Measurements from ENCODE around the gene C1QL1.
A peak's percentile ranks its signal among the peaks of the same experiment; 100 is the strongest.

The C1QL1 gene

DNA sequence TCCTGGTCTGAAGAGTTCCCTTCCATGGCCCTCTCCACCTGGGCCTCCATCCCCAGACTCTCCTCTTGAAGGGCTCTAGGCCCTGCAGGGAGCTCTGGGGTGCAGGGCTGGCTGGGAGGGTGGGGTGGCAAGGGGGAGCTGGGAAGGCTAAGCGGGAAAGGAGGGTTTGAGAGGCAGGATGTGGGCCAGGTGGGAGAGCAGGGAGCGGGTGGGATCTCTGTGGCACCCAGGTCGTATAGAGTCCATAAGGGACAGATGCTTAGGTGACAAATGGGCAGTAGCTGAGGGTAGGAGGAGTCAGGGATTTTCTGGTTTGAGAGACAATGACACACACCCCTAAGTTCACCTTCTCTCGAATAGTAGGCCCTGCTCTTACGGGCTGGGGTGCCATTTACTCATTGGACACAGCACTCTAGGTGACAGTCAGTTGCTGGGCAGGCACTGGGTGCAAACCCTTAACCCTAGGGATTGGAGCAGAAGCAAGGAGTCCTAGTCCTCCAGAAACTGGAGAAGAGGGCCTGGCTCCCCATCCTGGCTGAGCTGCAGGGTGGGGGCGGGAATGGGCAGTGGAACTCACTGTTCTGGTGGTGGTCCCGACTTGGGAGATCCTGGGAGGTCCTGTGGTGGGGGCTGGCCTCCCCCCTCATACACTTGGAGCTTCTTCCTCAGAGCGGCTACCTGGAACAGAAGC lies 35.9 kb downstream of the C1QL1 start:
- no peak for DNase-seq (ENCODE audit: low read depth in 2 of 2)

DNA sequence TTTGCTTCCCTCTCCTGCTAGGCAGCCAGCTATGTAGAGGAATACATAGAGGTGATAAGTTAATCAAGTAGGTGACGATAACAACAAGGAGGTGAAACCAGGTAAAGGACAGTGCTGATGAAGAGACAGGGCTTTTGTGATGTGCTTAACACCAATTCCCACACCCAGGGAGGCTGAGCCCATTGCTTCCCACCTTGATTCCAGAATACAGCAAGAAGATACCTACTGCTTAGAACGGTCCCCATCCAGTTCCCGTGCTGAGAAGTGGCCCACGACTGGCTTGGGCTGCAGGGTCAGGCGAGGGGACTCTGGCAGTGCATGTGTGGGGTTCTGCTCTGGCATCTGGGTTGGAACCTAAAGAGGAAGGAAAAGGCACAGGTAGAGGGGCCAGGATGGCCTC lies 36.7 kb downstream of the C1QL1 start:
- no peak for DNase-seq (ENCODE audit: low read depth in 2 of 2)

DNA sequence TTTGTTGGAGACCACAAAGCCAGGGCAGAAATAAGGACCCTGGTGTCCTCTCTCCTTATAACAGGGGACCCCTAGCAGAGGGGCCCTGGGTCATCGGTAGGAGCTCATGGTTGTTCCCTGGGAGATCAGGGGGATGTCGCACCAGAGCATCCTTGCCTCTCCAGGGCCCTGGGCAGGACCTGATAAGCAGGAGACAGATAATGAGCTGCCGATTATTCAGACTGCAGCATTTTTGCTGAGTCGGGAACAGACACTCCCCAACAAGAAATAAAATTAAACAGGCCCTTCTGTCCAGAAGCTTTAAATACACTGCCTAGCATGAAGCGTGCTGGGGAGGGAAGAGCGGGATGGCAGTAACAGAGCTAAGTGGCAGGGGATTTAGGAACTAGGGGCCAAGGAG lies 37.4 kb downstream of the C1QL1 start:
- no peak for DNase-seq (ENCODE audit: low read depth in 2 of 2)

DNA sequence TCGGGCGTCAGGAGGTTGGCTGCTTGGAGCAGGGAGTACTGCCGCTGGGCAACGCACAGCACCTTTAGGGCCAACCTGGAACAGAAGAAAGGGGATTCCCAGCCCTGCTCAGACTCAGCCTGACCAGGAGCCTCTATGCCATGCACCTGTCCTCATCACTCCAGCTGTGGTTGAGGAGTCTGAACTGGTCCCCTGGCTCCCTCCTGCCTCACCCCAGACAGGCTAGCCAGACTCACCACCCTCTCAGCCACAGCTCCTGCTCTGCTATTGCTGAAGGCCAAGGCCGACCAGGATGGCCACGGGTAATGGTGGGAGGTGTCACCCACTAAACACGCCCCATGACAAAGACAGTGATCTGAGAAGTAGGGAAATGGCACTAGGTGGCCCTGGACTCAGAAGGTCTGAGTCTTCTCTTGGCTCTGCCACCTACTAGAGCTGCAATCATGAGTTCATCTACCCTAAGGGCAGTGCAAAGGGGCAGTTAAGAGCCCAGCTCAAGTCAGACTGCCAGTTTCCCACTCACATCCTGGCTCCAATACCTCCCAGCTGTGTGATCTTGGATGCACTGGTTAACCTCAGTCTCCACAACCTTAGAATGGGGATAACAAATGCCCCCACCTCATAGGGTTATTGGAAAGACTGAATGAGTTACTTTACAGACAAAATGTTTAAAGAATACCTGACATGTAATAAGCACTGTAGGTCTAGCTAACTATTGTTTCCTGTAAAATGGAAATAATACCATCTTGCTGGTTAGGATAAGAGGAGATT lies 39.0 kb downstream of the C1QL1 start:
- DNase-seq (ENCODE audit: low read depth in 2 of 2): no peak

GRCh38 chr17:44928136-44928535 lies 40.0 kb downstream of the C1QL1 start:
- no peak for DNase-seq (ENCODE audit: low read depth in 2 of 2)

DNA sequence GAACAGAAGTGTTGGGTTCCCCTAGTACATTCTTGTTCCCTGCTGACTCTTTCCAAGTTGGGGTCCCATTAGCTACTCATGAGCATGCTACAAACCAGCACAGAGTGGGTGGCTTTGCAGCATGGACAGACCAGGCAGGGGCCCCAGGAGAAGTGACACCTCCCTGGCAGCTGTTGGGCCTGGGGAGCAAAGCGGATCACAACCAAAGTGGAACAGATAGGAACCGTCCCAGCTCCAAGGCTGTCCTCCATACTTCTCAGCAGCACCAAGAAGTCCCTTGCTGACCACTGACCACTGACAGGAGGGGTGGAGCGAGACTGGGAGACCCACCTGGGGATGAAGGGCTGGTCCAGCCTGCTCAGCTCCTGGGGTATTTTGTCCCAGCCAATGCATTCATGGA lies 40.4 kb downstream of the C1QL1 start:
- DNase-seq (ENCODE audit: low read depth in 2 of 2): no peak

DNA sequence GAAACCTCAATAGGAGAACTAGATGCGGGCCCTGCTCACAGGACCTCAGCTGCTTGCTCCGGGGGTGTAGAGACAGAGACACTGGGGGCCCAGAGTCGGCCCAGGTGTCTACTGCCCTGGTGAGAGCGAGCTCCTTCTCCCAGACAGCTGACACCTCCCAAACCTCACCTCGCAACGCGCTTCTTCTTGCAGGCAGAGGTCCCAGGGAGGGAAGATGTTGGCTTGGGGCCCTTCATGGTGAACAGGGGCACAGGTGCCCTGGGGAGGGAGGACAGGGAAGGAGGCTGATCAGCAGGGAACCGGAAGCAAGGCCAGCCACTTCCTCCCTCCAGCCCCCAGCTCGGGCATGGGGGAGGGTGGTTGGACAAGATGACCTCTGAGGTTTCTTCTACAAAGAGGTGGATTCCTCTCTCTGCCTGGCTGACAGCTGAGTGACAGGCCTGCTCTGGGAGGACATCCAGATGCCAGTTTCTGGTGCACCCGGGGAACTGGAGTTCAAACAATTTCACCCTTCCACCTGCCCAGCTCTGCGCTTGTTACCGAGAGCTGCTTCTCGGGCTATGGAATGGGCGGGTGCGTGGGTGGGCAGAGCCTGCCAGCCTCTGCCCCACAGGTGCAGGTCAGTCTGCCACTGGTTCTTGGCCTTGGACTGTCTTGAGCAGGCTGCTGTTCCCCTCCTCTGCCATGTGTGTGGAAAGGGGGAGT lies 41.1 kb downstream of the C1QL1 start:
- no peak for DNase-seq (ENCODE audit: low read depth in 2 of 2)

- no peak for DNase-seq (ENCODE audit: low read depth in 2 of 2)
Measured at GRCh38 chr17:44925731-44926697, 42.1 kb downstream of the C1QL1 start.

GRCh38 chr17:44924107-44924544 lies 44.0 kb downstream of the C1QL1 start:
- DNase-seq (ENCODE audit: low read depth in 2 of 2): no peak

DNA sequence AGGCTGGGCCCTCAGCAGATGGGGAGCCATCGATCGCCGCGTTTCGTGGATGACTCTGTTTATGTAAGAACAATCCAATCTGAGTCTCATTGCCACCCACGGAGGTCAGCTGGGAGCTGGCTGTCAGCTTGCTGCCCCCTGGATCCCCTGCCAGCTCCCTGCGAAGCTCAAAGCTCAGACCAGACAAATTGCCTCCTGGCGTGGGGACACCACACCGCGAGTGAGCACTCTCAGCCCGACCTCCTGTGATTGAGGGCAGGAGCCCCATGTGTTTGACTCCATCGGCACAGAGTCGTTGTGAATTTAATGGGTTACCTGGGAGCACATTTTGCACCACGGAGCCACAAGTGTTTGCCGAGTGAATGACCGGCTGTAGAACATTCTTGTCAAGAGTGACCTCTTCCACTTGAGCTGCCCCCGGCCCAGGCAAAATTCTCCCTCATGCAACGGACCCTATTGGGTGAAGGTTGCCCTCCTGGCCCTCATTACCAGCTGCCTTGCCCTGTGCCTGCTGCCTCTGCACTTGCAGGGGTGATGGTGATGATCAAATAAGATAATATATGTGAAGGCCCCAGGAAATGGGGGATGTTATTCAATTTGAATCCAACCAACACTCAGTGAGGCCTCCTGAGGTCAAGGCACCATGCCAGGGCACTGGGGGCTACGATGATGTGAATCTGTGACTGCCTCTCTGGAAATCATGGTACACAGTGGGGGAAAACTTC lies 45.2 kb downstream of the C1QL1 start:
- no peak for DNase-seq (ENCODE audit: low read depth in 2 of 2)

DNA sequence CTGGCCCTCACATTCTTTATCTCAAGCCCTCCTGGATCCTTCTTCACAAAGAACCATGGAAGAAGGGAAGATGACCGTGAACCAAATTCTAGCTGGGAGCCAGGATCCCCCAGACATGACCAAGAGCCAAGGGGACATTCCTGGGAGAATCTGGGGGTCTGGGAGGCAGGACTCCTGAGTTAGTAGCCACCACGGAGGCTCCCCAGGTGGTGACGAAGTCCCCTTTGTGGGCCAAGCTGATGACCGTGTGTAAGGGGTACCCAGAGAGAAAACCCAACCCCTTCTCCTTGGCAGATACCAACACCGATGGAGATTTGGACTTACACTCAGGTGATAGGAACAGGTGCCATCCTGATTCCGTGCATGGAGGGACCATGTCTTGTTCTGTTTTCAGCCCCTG lies 46.0 kb downstream of the C1QL1 start:
- DNase-seq (ENCODE audit: low read depth in 2 of 2): no peak

- DNase-seq (ENCODE audit: low read depth in 2 of 2): no peak
Measured at GRCh38 chr17:44921122-44921882, 46.8 kb downstream of the C1QL1 start.

DNA sequence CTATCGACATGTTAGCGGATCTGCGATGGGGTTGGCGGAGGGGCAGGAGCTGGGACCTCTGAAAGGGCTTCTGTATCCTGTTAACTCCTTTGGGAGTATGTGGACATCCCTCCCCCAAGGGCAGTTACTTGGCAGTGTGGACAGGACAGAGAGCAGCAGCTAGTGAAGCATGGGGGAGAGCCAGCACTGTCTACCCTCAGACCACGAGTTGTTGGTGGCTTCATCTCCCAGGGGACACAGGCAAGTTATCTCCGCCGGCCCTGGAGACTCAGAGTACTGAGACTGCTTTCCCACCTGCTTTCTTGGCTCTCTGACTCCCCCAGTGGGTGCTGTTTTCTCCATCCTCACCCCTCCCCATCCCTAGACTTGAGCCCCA lies 47.5 kb downstream of the C1QL1 start:
- DNase-seq (ENCODE audit: low read depth in 2 of 2): no peak

- DNase-seq (ENCODE audit: low read depth in 2 of 2): peak; percentile 22 to 23
Measured at GRCh38 chr17:44919885-44920564, 48.1 kb downstream of the C1QL1 start.

DNA sequence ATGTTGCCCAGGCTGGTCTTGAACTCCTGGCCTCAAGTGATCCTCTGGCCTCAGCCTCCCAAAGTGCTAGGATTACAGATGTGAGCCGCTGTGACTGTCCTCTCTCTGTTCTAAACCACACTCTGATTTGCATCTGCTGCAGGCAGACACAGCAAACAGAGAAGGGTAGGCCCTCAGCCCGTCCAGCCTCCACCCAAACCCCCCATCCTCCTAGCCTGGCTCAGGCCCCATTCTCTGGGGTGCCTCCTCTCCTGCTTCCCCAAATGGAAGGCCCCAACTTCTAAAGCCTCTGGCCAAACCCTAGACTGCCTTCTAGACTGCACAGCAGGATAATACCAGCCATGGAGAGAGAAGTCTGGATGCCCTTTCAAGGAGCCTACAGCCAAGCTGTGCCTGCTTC lies 48.7 kb downstream of the C1QL1 start:
- DNase-seq (ENCODE audit: low read depth in 2 of 2): no peak

- no peak for DNase-seq (ENCODE audit: low read depth in 2 of 2)
Measured at GRCh38 chr17:44918006-44918405, 50.1 kb downstream of the C1QL1 start.

DNA sequence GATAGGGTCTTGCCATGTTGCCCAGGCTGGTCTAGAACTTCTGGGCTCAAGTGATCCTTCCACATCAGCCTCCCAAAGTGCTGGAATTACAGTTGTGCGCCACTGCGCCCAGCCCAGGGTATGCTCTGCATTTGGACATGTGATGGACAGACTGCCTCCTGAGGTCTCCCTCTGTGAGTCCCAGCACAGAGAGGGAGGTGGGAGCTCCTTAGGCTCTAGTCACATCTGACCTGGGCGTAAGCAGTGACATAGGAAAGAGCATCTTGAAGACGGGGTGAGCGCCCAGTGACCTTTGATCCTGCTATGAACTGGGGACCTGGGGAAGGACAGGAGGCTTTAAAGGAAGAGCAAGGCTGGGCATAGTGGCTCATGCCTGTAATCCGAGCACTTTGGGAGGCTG lies 50.6 kb downstream of the C1QL1 start:
- DNase-seq (ENCODE audit: low read depth in 2 of 2): no peak

GRCh38 chr17:44916781-44917241 lies 51.3 kb downstream of the C1QL1 start:
- DNase-seq (ENCODE audit: low read depth in 2 of 2): no peak
